Stomach smooth muscle (tissue), 2 donors: ENCODE data around the gene HTR1D.
A peak's percentile ranks its signal among the peaks of the same experiment; 100 is the strongest.
"Not testable (repeated sequence)": the region's sequence is repeated elsewhere in the genome, so short reads cannot be mapped to it uniquely, and the experiment has no call there.

ENCODE experiments used
- H3K27ac ChIP-seq: one replicate; pipeline ENCODE4 v1.7.0; 2013; ENCODE audit warnings: mild to moderate bottlenecking, low read length, inconsistent platforms
- H3K27me3 ChIP-seq, 2 donors: one replicate each; pipeline ENCODE4 v1.7.0; 2013; ENCODE audit warnings: low read length in 2 of 2; ENCODE audit not compliant: insufficient read depth in 2 of 2, control insufficient read depth in 1 of 2
- H3K36me3 ChIP-seq, 2 donors: one replicate each; pipeline ENCODE4 v1.7.0; 2013; ENCODE audit warnings: low read length in 2 of 2; ENCODE audit not compliant: control insufficient read depth in 2 of 2, insufficient read depth in 2 of 2
- H3K4me1 ChIP-seq: one replicate; pipeline ENCODE4 v1.7.0; 2013; ENCODE audit warnings: low read length; ENCODE audit not compliant: control insufficient read depth, insufficient read depth
- H3K4me3 ChIP-seq, 2 donors: one replicate each; pipeline ENCODE4 v1.7.0; 2013; ENCODE audit warnings: low read length in 2 of 2
- H3K9ac ChIP-seq, 2 donors: one replicate each; pipeline ENCODE4 v1.7.0; 2013; ENCODE audit warnings: low read length in 2 of 2, mild to moderate bottlenecking in 1 of 2
- H3K9me3 ChIP-seq, 2 donors: one replicate each; pipeline ENCODE4 v1.7.0; 2013; ENCODE audit warnings: low read length in 2 of 2; ENCODE audit not compliant: control insufficient read depth in 2 of 2
- donor health status: healthy.
- donor health status: Pancreatic carcinoma.

Gene HTR1D

GRCh38 chr1:23217421-23218115 lies at the start of gene HTR1D:
Gene HTR1D, minus strand, starts transcription at chr1:23217502. Its CDS starts 23,283 bp downstream, at chr1:23194219.
- H3K9ac ChIP-seq, result no peak within 1 kb of the TSS
- H3K36me3 ChIP-seq, result no peaks in the 10 kb centered on the region
- no peaks in the 10 kb centered on the region for H3K9me3 ChIP-seq
- H3K4me3 ChIP-seq, result peak within 1 kb of the TSS in 1 of 2 donors; percentile 8
- H3K27ac ChIP-seq, result no peak within 1 kb of the TSS
- H3K27me3 ChIP-seq, result peaks cover 42 to 43% of the 10 kb centered on the region in 2 donors
- H3K4me1 ChIP-seq, result peaks cover 7% of the 10 kb centered on the region

- H3K9ac ChIP-seq, result no peak overlapping the region
- H3K4me1 ChIP-seq, result no peaks in the 10 kb centered on the region
- H3K9me3 ChIP-seq, result no peaks in the 10 kb centered on the region
- H3K4me3 ChIP-seq, result no peak overlapping the region
- no peak overlapping the region for H3K27ac ChIP-seq
- no peaks in the 10 kb centered on the region for H3K36me3 ChIP-seq
- H3K27me3 ChIP-seq, result no peaks in the 10 kb centered on the region
These were observed 46.1 kb upstream of the HTR1D start for GRCh38 chr1:23263380-23263887.

GRCh38 chr1:23258082-23258481 lies 40.8 kb upstream of the HTR1D start:
- not testable (repeated sequence) for H3K4me3 ChIP-seq, H3K4me1 ChIP-seq, H3K27ac ChIP-seq, H3K9me3 ChIP-seq, H3K9ac ChIP-seq, H3K36me3 ChIP-seq, H3K27me3 ChIP-seq

- H3K36me3 ChIP-seq, H3K27me3 ChIP-seq, H3K9ac ChIP-seq, H3K4me1 ChIP-seq, H3K27ac ChIP-seq, H3K4me3 ChIP-seq, H3K9me3 ChIP-seq: not testable (repeated sequence)
These were observed 40.1 kb upstream of the HTR1D start for GRCh38 chr1:23257371-23257770.

- H3K36me3 ChIP-seq, result no peaks in the 10 kb centered on the region
- no peak overlapping the region for H3K27ac ChIP-seq
- H3K9ac ChIP-seq, result no peak overlapping the region
- no peaks in the 10 kb centered on the region for H3K27me3 ChIP-seq
- no peaks in the 10 kb centered on the region for H3K9me3 ChIP-seq
- no peaks in the 10 kb centered on the region for H3K4me1 ChIP-seq
- H3K4me3 ChIP-seq, result no peak overlapping the region
These were observed 37.3 kb upstream of the HTR1D start for GRCh38 chr1:23254584-23254983.

- Histone ChIP-seq H3K4me3 (no peak overlapping the region), H3K36me3 (no peaks in the 10 kb centered on the region), H3K27ac (no peak overlapping the region), H3K9ac (no peak overlapping the region), H3K4me1 (no peaks in the 10 kb centered on the region), H3K9me3 (no peaks in the 10 kb centered on the region), H3K27me3 (no peaks in the 10 kb centered on the region)
These were observed 34.5 kb upstream of the HTR1D start for GRCh38 chr1:23251812-23252211.

- Histone ChIP-seq H3K27ac (no peak overlapping the region), H3K9me3 (no peaks in the 10 kb centered on the region), H3K9ac (no peak overlapping the region), H3K36me3 (no peaks in the 10 kb centered on the region), H3K4me3 (no peak overlapping the region), H3K4me1 (no peaks in the 10 kb centered on the region), H3K27me3 (no peaks in the 10 kb centered on the region)
These were observed 32.6 kb upstream of the HTR1D start for GRCh38 chr1:23249787-23250454.

- Histone ChIP-seq H3K36me3 (no peaks in the 10 kb centered on the region), H3K9me3 (no peaks in the 10 kb centered on the region), H3K27me3 (no peaks in the 10 kb centered on the region), H3K4me3 (no peak overlapping the region), H3K9ac (no peak overlapping the region), H3K4me1 (no peaks in the 10 kb centered on the region), H3K27ac (no peak overlapping the region)
These were observed 30.0 kb upstream of the HTR1D start for GRCh38 chr1:23247276-23247675.

GRCh38 chr1:23246274-23246673 lies 29.0 kb upstream of the HTR1D start:
- Histone ChIP-seq H3K4me3 (no peak overlapping the region), H3K4me1 (no peaks in the 10 kb centered on the region), H3K27me3 (no peaks in the 10 kb centered on the region), H3K9me3 (no peaks in the 10 kb centered on the region), H3K9ac (no peak overlapping the region), H3K27ac (no peak overlapping the region), H3K36me3 (no peaks in the 10 kb centered on the region)

GRCh38 chr1:23244256-23244761 lies 27.0 kb upstream of the HTR1D start:
- H3K4me1 ChIP-seq, result no peaks in the 10 kb centered on the region
- no peak overlapping the region for H3K4me3 ChIP-seq
- H3K36me3 ChIP-seq, result no peaks in the 10 kb centered on the region
- no peaks in the 10 kb centered on the region for H3K9me3 ChIP-seq
- H3K27me3 ChIP-seq, result no peaks in the 10 kb centered on the region
- no peak overlapping the region for H3K27ac ChIP-seq
- H3K9ac ChIP-seq, result no peak overlapping the region

GRCh38 chr1:23242414-23242813 lies 25.1 kb upstream of the HTR1D start:
- Histone ChIP-seq H3K9me3 (no peaks in the 10 kb centered on the region), H3K4me1 (no peaks in the 10 kb centered on the region), H3K27ac (no peak overlapping the region), H3K9ac (no peak overlapping the region), H3K27me3 (peaks cover 0 to 5% of the 10 kb centered on the region in 2 donors), H3K4me3 (no peak overlapping the region), H3K36me3 (no peaks in the 10 kb centered on the region)
